H1 (cell line): ENCODE data around the gene KCNMA1. TPM values are rescaled to one million over a fixed set of nuclear protein-coding genes. Genes with fewer than 3 reads are reported as not detected.

ENCODE experiments used
- CTCF ChIA-PET: fragments of 300-600 bp; sonication (Branson Sonifier 250); formaldehyde crosslinking; loops from one replicate; lab custom pipeline; 2021; ENCODE audit not compliant: partially characterized antibody; lab: Charles Lee
- POLR2A ChIA-PET: fragments of 300-600 bp; sonication (Branson Sonifier 250); formaldehyde crosslinking; loops from one replicate; lab custom pipeline; 2021; ENCODE audit warnings: inconsistent platforms; ENCODE audit not compliant: partially characterized antibody; lab: Charles Lee
- DNase-seq, 2 experiments: peaks; one replicate each; pipeline versions ENCODE4 v3.0.0 to v3.0.0-alpha.2; 2010 to 2022; ENCODE audit warnings: low spot score in 2 of 2, low read depth in 1 of 2, mixed read lengths in 1 of 2
- FAIRE-seq: peaks from 2 replicates; lab custom pipeline; 2011; peaks lifted over from hg19 to GRCh38; lab: Jason Lieb, UNC
- H2AFZ ChIP-seq: 2 replicates; pipeline ENCODE4 v1.8.1; 2012; ENCODE audit warnings: low read length, inconsistent platforms
- H2AK5ac ChIP-seq: 2 replicates; pipeline ENCODE4 v1.6.1; 2013; ENCODE audit warnings: low read depth, low read length
- H2BK120ac ChIP-seq: replicated peaks from 2 replicates; pipeline ENCODE3; 2013; ENCODE audit warnings: low read depth, low read length, inconsistent platforms
- H2BK12ac ChIP-seq: 2 replicates; pipeline ENCODE4 v1.6.1; 2013; ENCODE audit warnings: low read depth, low read length
- H2BK15ac ChIP-seq: 2 replicates; pipeline ENCODE4 v1.6.1; 2013; ENCODE audit warnings: low read length
- H2BK20ac ChIP-seq: 2 replicates; pipeline ENCODE4 v1.6.1; 2013; ENCODE audit warnings: low read length
- H2BK5ac ChIP-seq: 2 replicates; pipeline ENCODE4 v1.6.1; 2013; ENCODE audit warnings: low read depth, low read length
- H3K14ac ChIP-seq: 2 replicates; pipeline ENCODE4 v1.6.1; 2013; ENCODE audit warnings: inconsistent platforms; ENCODE audit not compliant: insufficient read length
- H3K18ac ChIP-seq: 2 replicates; pipeline ENCODE4 v1.6.1; 2013; ENCODE audit warnings: low read length; ENCODE audit errors: extremely low read depth
- H3K23ac ChIP-seq: 2 replicates; pipeline ENCODE4 v1.6.1; 2013; ENCODE audit warnings: inconsistent platforms; ENCODE audit not compliant: insufficient read length
- H3K23me2 ChIP-seq: 2 replicates; pipeline ENCODE4 v1.6.1; 2013; ENCODE audit warnings: low read depth, low read length
- H3K27ac ChIP-seq: 2 replicates; pipeline ENCODE4 v1.6.1; 2011; ENCODE audit warnings: low read depth, low read length, inconsistent platforms
- H3K27me3 ChIP-seq, 4 experiments: replicated peaks in 1 of 4; 1 replicate in 1 of 4; 2 replicates in 3 of 4; pipeline versions ENCODE4 v1.6.1 to v1.8.1; 2011 to 2013; ENCODE audit warnings: low read length in 3 of 4, mild to moderate bottlenecking in 3 of 4, inconsistent platforms in 2 of 4, mixed read lengths in 2 of 4, moderate library complexity in 1 of 4; ENCODE audit not compliant: control insufficient read depth in 3 of 4, insufficient read depth in 3 of 4; ENCODE audit errors: extremely low read depth in 1 of 4
- H3K36me3 ChIP-seq, 4 experiments: 2 replicates each; pipeline versions ENCODE4 v1.6.1 to v1.8.1; 2011 to 2013; ENCODE audit warnings: mild to moderate bottlenecking in 4 of 4, low read length in 3 of 4, moderate library complexity in 2 of 4, control low read depth in 1 of 4, inconsistent platforms in 1 of 4; ENCODE audit not compliant: insufficient read depth in 4 of 4, control insufficient read depth in 2 of 4
- H3K4ac ChIP-seq: replicated peaks from 2 replicates; pipeline ENCODE3; 2013; ENCODE audit warnings: low read length, low read depth, mixed read lengths, inconsistent platforms; ENCODE audit not compliant: insufficient read length
- H3K4me1 ChIP-seq, 4 experiments: replicated peaks in 1 of 4; 1 replicate in 1 of 4; 2 replicates in 3 of 4; pipeline versions ENCODE4 v1.6.1 to v1.8.1; 2011 to 2013; ENCODE audit warnings: low read length in 3 of 4, inconsistent platforms in 2 of 4, mixed read lengths in 1 of 4; ENCODE audit not compliant: insufficient read depth in 4 of 4, control insufficient read depth in 3 of 4
- H3K4me2 ChIP-seq, 2 experiments: 2 replicates each; pipeline versions ENCODE4 v1.6.1 to v1.8.1; 2011 to 2013; ENCODE audit warnings: low read depth in 2 of 2, low read length in 2 of 2, control low read depth in 1 of 2, inconsistent platforms in 1 of 2, mild to moderate bottlenecking in 1 of 2; ENCODE audit not compliant: insufficient read depth in 1 of 2
- H3K4me3 ChIP-seq, 4 experiments: fragments of 200-600, 300-600 bp in 1 of 4; sonication (generic), shearing (Covaris generic), sonication (Bioruptor Twin) in 1 of 4; 2 replicates each; pipeline versions ENCODE4 v1.5.1 to v1.8.1; 2011 to 2016; ENCODE audit warnings: low read length in 4 of 4, low read depth in 3 of 4, control low read depth in 2 of 4, inconsistent platforms in 2 of 4, mild to moderate bottlenecking in 2 of 4, mixed read lengths in 1 of 4, moderate library complexity in 1 of 4; ENCODE audit not compliant: insufficient read depth in 2 of 4; ENCODE audit errors: extremely low read depth in 1 of 4
- H3K56ac ChIP-seq: replicated peaks from 2 replicates; pipeline ENCODE3; 2013; ENCODE audit warnings: low read depth, mild to moderate bottlenecking, mixed read lengths, low read length, inconsistent platforms; ENCODE audit not compliant: insufficient read length
- H3K79me1 ChIP-seq: 2 replicates; pipeline ENCODE4 v1.6.1; 2013; ENCODE audit warnings: low read depth, low read length, control low read depth
- H3K79me2 ChIP-seq, 2 experiments: 2 replicates each; pipeline versions ENCODE4 v1.6.1 to v1.8.1; 2012 to 2013; ENCODE audit warnings: low read length in 2 of 2, mild to moderate bottlenecking in 2 of 2, inconsistent platforms in 1 of 2; ENCODE audit not compliant: insufficient read depth in 2 of 2, control insufficient read depth in 1 of 2
- H3K9ac ChIP-seq, 4 experiments: replicated peaks in 1 of 4; 1 replicate in 1 of 4; 2 replicates in 3 of 4; pipeline versions ENCODE4 v1.6.1 to v1.8.1; 2011 to 2013; ENCODE audit warnings: low read depth in 3 of 4, low read length in 3 of 4, control low read depth in 2 of 4, mild to moderate bottlenecking in 2 of 4, moderate library complexity in 2 of 4, inconsistent platforms in 1 of 4; ENCODE audit errors: extremely low read depth in 1 of 4
- H3K9me3 ChIP-seq, 2 experiments: 2 replicates each; pipeline versions ENCODE4 v1.6.1 to v1.8.1; 2012 to 2013; ENCODE audit warnings: mild to moderate bottlenecking in 2 of 2, moderate library complexity in 2 of 2, control low read depth in 1 of 2, inconsistent platforms in 1 of 2, low read depth in 1 of 2, low read length in 1 of 2, mixed read lengths in 1 of 2; ENCODE audit not compliant: insufficient read depth in 2 of 2
- H4K20me1 ChIP-seq, 2 experiments: replicated peaks in 1 of 2; 2 replicates each; pipeline versions ENCODE3 to v1.8.1; 2011 to 2013; ENCODE audit warnings: inconsistent platforms in 2 of 2, low read length in 2 of 2, mild to moderate bottlenecking in 1 of 2; ENCODE audit not compliant: insufficient read depth in 2 of 2, control insufficient read depth in 1 of 2
- H4K5ac ChIP-seq: 2 replicates; pipeline ENCODE4 v1.6.1; 2013; ENCODE audit warnings: low read length, low read depth, mixed read lengths, inconsistent platforms; ENCODE audit not compliant: insufficient read length
- H4K8ac ChIP-seq: 2 replicates; pipeline ENCODE4 v1.8.0; 2013; ENCODE audit warnings: mild to moderate bottlenecking, moderate library complexity, low read length, inconsistent platforms; ENCODE audit not compliant: insufficient read depth; ENCODE audit errors: extremely low read depth
- H4K91ac ChIP-seq: replicated peaks from 2 replicates; pipeline ENCODE3; 2013; ENCODE audit warnings: low read length, mixed read lengths, inconsistent platforms; ENCODE audit not compliant: insufficient read length
- BACH1 ChIP-seq: IDR thresholded peaks from 2 replicates; pipeline ENCODE4 v1.6.1; 2012; ENCODE audit warnings: low read length, improper control_type of control experiment
- BCL11A ChIP-seq, 2 experiments: IDR thresholded peaks; one replicate each; pipeline ENCODE4 v1.6.1; 2011; ENCODE audit warnings: low read depth in 2 of 2, low read length in 2 of 2, mild to moderate bottlenecking in 2 of 2
- CEBPB ChIP-seq: IDR thresholded peaks from 2 replicates; pipeline ENCODE4 v1.6.1; 2012; ENCODE audit warnings: low read depth, low read length
- CHD1 ChIP-seq: IDR thresholded peaks from 2 replicates; pipeline ENCODE4 v1.6.1; 2012; ENCODE audit warnings: low read depth, low read length, improper control_type of control experiment
- CREB1 ChIP-seq: IDR thresholded peaks from 2 replicates; pipeline ENCODE4 v1.6.1; 2012; ENCODE audit warnings: inconsistent platforms
- EGR1 ChIP-seq: IDR thresholded peaks from 2 replicates; pipeline ENCODE4 v1.6.1; 2011; ENCODE audit warnings: low read depth, low read length, borderline replicate concordance
- GTF2F1 ChIP-seq: IDR thresholded peaks from 2 replicates; pipeline ENCODE4 v1.6.1; 2012; ENCODE audit warnings: low read depth, low read length, improper control_type of control experiment, borderline replicate concordance
- KDM4A ChIP-seq: IDR thresholded peaks from one replicate; pipeline ENCODE4 v1.7.1; 2012; ENCODE audit warnings: low read depth, mild to moderate bottlenecking, moderate library complexity, low read length, inconsistent platforms; ENCODE audit not compliant: severe bottlenecking
- MAX ChIP-seq: IDR thresholded peaks from 2 replicates; pipeline ENCODE4 v1.6.1; 2012; ENCODE audit warnings: inconsistent platforms
- NRF1 ChIP-seq: IDR thresholded peaks from 2 replicates; pipeline ENCODE4 v1.6.1; 2011; ENCODE audit warnings: mild to moderate bottlenecking, low read depth, low read length, improper control_type of control experiment
- POLR2AphosphoS5 ChIP-seq: IDR thresholded peaks from 2 replicates; pipeline ENCODE4 v1.6.1; 2011; ENCODE audit warnings: low read depth, low read length
- RFX5 ChIP-seq: IDR thresholded peaks from 2 replicates; pipeline ENCODE4 v1.6.1; 2011; ENCODE audit warnings: low read depth, low read length, improper control_type of control experiment, borderline replicate concordance
- SP4 ChIP-seq: IDR thresholded peaks from 2 replicates; pipeline ENCODE4 v1.6.1; 2012; ENCODE audit warnings: low read length, inconsistent platforms
- SRF ChIP-seq: IDR thresholded peaks from 2 replicates; pipeline ENCODE4 v1.6.1; 2011; ENCODE audit warnings: mild to moderate bottlenecking, low read depth, low read length, moderate library complexity
- SUZ12 ChIP-seq: fragments of 200-600 bp; sonication (generic); IDR thresholded peaks from 2 replicates; pipeline ENCODE4 v1.6.1; 2012; ENCODE audit warnings: mild to moderate bottlenecking, inconsistent platforms, low read length, moderate library complexity, mixed read lengths
- TBP ChIP-seq: IDR thresholded peaks from 2 replicates; pipeline ENCODE4 v1.6.1; 2011; ENCODE audit warnings: low read depth, low read length, improper control_type of control experiment
- WGBS, 2 experiments: shearing (Covaris generic) in 1 of 2; methylation state at CpG; one replicate each; pipeline versions ENCODE4 v1.1.6 to v1.1.7; 2013 to 2015; ENCODE audit warnings: low lambda C conversion rate in 2 of 2, mixed read lengths in 2 of 2, inconsistent platforms in 1 of 2, low coverage in 1 of 2, missing lambda C conversion rate in 1 of 2; ENCODE audit not compliant: insufficient replicate concordance in 2 of 2, insufficient coverage in 1 of 2, insufficient read length in 1 of 2; ENCODE audit errors: extremely low coverage in 1 of 2, missing lambda C conversion rate in 1 of 2; 5-methylcytosine and 5-hydroxymethylcytosine counted together
- polyA plus RNA-seq, 7 experiments: library from polyadenylated mRNA; depleted of rRNA in 3 of 7; stranded (reverse) in 5 of 7; unstranded in 2 of 7; fragments of >200 nt in 5 of 7; fragments of 200-250 nt in 2 of 7; gene quantifications; 1 replicate in 5 of 7; 2 replicates in 1 of 7; 4 replicates in 1 of 7; pipeline versions ENCODE4 v1.2.1 to v1.2.3, GENCODE V29; 2011 to 2013; ENCODE audit warnings: missing spikeins in 2 of 7, mixed read lengths in 2 of 7
- total RNA-seq: library from RNA; stranded (reverse); fragmentation: NEBNext Ultra II Directional; extraction: Animal tissue kit (Norgen Biotek cat#: 25700); gene quantifications from 2 replicates; pipeline ENCODE4 v1.2.1, GENCODE V29; 2021

Gene KCNMA1
- total and polyA plus RNA-seq, 2 of the 8 experiments (the other 6 are each of a cell fraction or from before 2014, with no cell fraction given) = 10.2 to 11.1 TPM

GRCh38 chr10:77091597-77092165, 545.9 kb downstream of the KCNMA1 start:
- CTCF ChIA-PET = interaction anchor here (1.7 to 1.8 kb wide), 2 partner anchors 9 kb away, joined by 4 to 5 read pairs; no protein-coding TSS in a partner anchor
- POLR2A ChIA-PET = no interaction called here
- WGBS, 2 experiments = 88% methylated on average over 6 of the region's 6 CpGs; no CpG with 5 or more reads in 1 of the 2 experiments
- TF ChIP-seq POLR2AphosphoS5 (no peak), KDM4A (no peak), SP4 (no peak), CREB1 (no peak), SUZ12 (no peak), SRF (no peak), RFX5 (no peak), CEBPB (no peak), BACH1 (no peak), TBP (no peak), CHD1 (no peak), MAX (no peak), BCL11A (IDR thresholded peaks at IDR 0.05; ENCODE audit: low read depth in 2 of 2, low read length in 2 of 2) (no peak), EGR1 (no peak), GTF2F1 (no peak), NRF1 (no peak)

More at GRCh38 chr10:77091597-77092165, 545.9 kb downstream of the KCNMA1 start:
- Histone ChIP-seq H4K8ac (no peak overlapping the region), H3K23me2 (no peaks in the 10 kb centered on the region), H3K56ac (no peak overlapping the region), H3K9me3 (no peaks in the 10 kb centered on the region), H3K36me3 (no peaks in the 10 kb centered on the region), H3K9ac (no peak overlapping the region), H4K91ac (no peak overlapping the region), H3K18ac (no peak overlapping the region), H3K27me3 (no peaks in the 10 kb centered on the region), H3K79me1 (no peaks in the 10 kb centered on the region), H4K20me1 (no peaks in the 10 kb centered on the region), H3K4me2 (no peak overlapping the region), H3K4me3 (no peak overlapping the region), H2BK20ac (no peak overlapping the region), H2BK5ac (no peak overlapping the region), H3K27ac (no peak overlapping the region), H2BK120ac (no peak overlapping the region), H2BK12ac (no peak overlapping the region), H2AFZ (no peak overlapping the region), H3K23ac (no peak overlapping the region), H3K79me2 (no peaks in the 10 kb centered on the region), H3K14ac (no peak overlapping the region), H2BK15ac (no peak overlapping the region), H3K4ac (no peak overlapping the region), H4K5ac (no peak overlapping the region), H3K4me1 (no peaks in the 10 kb centered on the region), H2AK5ac (no peak overlapping the region)
- FAIRE-seq = no peak
- DNase-seq = no peak
